Activated CD4-positive, alpha-beta T cell treated with anti-CD3 and anti-CD28 coated beads, Interleukin-2, amount 50 U/mL, for 16 hours (primary cell): ENCODE measurements around the gene SDR9C7.
"Not testable (repeated sequence)": the region's sequence is repeated elsewhere in the genome, so short reads cannot be mapped to it uniquely, and the experiment has no call there.

Experiments
- DNase-seq: peaks from one replicate; pipeline ENCODE4 v3.0.0-alpha.2; 2020

SDR9C7 gene

DNA sequence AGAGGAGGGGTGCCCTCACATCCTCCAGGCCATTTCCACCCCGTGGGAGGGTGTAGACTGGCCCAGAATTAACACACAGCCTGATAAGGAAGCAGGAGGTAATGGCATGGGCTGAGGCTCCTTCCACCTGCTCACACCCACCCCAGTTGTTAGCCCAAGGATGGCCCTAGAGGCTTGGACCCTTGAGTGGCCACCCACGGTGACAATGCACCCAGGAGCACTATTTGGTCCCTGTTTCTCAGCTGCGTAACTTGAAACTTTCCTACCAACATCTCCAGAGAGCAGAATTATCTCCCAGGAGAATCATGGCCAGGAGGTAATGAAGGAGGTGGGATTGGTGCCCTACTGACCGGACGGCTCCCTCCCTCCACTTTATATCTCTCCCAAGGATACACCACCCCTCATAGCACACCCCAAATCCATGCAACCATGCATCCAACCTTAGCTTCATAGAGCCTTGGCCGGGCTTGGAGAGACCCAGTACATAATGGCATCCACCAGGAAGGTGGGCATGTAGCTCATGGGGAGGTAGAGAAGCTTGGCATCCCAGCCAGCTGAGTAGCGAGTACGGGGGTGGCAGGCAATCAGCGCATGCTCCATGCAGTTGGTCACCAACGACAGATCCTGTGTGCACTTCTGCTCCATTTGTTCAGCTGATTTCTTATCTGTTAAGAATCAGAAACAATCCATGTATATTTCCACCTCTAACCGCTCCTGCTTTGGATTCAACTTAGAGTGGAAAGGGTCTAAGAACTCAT lies 17.6 kb upstream of the SDR9C7 start:
- DNase-seq: no peak

DNA sequence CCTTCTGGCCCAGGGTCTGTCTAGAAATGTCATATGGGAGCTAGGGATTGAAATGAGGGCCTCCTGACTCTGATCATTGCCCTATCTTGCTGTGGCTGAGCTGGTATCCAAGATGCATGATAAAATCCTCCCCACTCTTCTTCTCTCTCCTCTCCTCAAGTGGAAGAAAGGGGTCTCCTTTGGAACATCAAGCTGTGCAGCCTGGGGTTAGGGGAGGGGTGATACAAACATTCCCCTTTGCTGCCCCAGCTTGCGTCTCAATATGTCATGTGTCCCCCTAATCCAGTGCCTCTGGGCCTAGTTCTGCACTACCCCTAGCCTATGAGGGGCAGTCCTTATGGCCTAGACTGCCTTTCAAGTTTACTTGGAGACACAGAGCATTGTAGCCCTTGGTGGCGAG lies 14.7 kb upstream of the SDR9C7 start:
- DNase-seq: no peak

DNA sequence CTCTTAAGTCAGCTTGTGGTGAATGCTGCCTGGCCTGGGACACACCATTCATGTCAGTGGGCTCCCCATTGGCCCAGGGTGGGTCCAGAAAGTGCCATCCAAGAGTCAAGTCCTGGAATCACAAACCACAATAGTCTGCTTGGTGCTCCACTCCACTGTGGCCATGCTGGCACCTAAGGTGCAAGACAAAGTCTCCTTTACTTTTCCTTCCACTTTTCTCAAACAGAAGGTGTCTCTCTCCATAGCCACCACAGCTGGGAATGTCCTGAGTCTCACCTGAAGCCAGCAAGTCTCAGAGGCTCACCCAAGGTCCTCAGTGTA lies 14.2 kb upstream of the SDR9C7 start:
- no peak for DNase-seq

DNA sequence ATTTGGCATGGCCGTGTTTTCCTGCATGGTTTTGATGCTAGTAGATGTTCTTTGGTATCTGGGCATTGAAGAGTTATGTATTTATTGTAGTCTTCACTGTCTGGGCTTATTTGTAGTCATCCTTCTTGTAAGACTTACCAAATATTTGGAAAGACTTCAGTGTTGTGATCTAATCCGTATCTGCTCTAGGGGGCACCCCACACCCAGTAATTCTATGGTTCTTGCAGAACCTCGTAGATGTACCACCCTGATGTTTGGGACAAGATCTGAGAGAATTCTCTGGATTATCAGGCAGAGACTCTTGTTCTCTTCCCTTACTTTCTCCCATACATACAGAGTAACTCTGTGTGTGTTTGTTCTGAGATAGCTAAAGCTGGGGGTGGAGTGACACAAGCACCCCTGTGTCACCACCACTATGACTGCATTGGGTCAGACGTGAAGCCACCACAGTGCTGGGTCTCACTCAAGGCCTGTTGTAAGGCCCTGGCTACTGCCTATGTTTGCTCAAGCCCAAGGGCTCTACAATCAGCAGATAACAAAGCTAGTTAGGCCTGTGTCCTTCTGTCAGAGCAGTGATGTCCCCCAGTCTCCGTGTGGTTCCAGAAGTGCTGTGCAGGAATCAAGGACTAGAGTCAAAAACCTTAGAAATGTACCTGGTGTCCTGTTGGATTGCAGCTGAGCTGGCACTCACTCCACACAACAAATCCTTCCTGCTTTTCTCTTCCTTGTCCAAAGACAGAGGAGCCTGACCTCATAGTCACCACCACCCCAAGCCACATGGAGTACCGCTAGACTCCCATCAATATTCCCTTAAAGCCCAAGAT lies 13.6 kb upstream of the SDR9C7 start:
- no peak for DNase-seq

- DNase-seq: no peak
Measured at GRCh38 chr12:56943878-56944277, 9.7 kb upstream of the SDR9C7 start.

GRCh38 chr12:56943374-56943773 lies 9.2 kb upstream of the SDR9C7 start:
- DNase-seq: not testable (repeated sequence)

DNA sequence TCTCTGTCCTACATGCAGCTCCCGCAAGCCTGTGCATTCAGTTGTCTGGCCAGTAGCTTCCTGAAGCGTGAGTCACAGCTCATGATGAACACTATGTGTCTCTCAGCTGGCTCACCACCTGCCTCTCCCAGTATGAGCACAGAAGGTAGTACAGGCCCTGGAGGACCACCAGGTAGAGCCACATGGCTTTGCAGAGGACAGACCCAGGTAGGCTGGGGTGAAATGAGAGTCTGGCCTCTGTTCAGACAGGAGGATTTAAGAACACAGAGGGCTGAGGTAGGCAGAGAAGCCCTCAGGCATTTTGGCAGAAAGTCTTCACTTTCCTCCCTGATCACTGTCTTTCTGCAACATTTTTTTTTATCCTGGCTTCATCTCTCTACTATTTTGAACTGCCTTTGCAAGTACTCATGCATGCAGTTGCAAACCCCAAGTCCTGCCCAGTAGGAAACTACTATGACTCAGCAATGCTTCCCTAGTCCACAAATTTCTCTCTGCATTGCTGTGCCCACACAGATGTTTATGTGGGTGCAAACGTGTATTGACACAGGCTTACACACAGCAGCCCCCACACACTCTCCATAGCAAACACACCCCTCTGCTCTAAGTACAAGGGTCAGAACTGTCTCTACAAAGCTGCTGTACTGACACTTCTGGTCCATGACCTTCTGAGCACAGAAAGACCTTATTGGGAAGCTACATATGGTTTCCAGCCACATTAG lies 7.2 kb upstream of the SDR9C7 start:
- peak; percentile 47 for DNase-seq

- DNase-seq: not testable (repeated sequence)
Measured at GRCh38 chr12:56940942-56941298, 6.7 kb upstream of the SDR9C7 start.

DNA sequence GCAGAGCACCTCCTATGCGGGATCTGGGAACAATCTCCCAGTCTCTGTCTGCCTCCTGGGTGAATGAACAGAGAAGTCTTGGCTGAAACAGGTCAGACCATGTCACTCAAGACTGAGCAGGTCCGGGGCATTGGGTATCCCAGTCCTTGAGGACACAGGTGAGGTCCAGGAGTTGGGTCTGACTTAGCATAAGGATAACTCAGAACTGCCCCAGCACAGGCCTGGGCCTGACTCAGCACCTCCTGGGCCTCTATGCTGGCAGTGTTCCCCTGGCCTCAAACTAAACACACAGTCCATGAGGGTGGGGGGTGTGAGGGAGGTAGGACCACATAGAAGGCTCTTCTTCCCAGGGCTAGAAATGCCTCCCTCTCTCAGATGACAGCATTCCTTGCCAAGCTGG lies 1.5 kb upstream of the SDR9C7 start:
- no peak for DNase-seq

- no peak for DNase-seq
Measured at GRCh38 chr12:56935157-56935556, 949 bp upstream of the SDR9C7 start.

DNA sequence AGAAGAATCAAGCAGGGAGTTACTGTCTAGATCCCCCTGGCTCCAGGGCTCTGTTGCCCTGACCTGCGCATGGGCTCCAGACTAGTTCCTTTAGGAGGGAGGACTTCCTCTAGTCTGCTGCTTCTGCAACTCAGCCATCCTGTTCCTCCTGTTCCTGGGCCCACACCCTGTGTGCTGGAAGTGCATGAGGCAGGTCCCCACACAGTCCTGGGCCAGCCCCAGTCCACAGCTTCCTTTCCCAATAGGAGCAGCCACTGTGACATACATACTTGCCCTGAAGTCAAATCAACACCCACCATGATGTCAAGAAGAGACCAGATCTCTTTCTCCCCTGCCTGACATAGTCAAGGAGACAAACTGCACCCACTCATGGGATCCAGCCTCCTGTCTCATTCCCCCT lies 1.3 kb downstream of the SDR9C7 start:
- DNase-seq: no peak

GRCh38 chr12:56932146-56932545 lies 2.1 kb downstream of the SDR9C7 start:
- DNase-seq: no peak

GRCh38 chr12:56931474-56931978 lies 2.7 kb downstream of the SDR9C7 start:
- DNase-seq: peak; percentile 10

GRCh38 chr12:56930241-56930640 lies 4.0 kb downstream of the SDR9C7 start:
- no peak for DNase-seq

- DNase-seq: no peak
Measured at GRCh38 chr12:56929780-56930179, 4.4 kb downstream of the SDR9C7 start.

GRCh38 chr12:56928262-56928661 lies 5.9 kb downstream of the SDR9C7 start:
- DNase-seq: no peak

DNA sequence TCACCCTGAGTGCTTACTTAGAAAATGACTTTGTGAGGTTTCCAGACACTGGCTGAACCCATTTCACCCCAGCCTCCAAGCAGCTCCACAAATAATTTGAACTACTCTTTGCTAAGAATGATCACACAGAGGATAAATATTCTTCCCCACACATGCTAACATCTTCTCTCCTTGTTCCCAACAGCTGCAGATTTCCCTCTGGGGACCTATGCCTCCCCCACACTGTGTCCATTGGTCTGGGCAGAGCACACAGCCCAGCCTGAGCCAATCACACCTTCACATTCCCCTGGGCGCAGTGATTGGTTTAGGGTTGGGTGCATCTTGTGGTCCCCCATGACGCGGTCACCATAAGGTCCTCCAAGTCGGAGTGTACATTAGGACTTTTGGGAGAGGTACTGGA lies 6.9 kb downstream of the SDR9C7 start:
- DNase-seq: no peak

GRCh38 chr12:56922031-56922430 lies 12.2 kb downstream of the SDR9C7 start:
- no peak for DNase-seq

- DNase-seq: no peak
Measured at GRCh38 chr12:56921346-56921745, 12.9 kb downstream of the SDR9C7 start.

DNA sequence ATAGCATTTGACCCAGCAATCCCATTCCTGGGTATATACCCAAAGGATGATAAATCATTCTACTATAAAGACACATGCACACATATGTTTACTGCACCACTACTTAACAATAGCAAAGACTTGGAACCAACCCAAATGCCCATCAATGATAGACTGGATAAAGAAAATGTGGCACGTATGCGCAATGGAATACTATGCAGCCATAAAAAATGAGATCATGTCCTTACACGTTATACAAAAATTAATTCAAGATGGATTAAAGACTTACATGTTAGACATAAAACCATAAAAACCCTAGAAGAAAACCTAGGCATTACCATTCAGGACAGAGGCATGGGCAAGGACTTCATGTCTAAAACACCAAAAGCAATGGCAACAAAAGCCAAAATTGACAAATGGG lies 16.1 kb downstream of the SDR9C7 start:
- not testable (repeated sequence) for DNase-seq

DNA sequence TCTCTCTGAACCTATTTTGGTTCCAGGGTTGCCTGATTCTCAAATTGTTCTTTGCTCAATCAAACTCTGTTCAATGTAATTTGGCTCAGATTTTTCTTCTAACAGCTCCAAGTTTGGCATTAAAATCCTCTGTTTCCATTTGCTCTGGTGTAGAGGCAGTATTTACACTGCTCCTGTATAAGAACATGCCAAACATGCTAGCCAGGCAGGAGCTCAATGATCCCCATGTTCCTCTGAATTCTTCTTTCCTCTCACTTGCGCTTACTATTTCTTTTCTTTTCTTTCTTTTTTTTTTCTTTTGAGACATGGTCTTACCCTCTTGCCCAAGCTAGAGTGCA lies 17.2 kb downstream of the SDR9C7 start:
- no peak for DNase-seq

DNA sequence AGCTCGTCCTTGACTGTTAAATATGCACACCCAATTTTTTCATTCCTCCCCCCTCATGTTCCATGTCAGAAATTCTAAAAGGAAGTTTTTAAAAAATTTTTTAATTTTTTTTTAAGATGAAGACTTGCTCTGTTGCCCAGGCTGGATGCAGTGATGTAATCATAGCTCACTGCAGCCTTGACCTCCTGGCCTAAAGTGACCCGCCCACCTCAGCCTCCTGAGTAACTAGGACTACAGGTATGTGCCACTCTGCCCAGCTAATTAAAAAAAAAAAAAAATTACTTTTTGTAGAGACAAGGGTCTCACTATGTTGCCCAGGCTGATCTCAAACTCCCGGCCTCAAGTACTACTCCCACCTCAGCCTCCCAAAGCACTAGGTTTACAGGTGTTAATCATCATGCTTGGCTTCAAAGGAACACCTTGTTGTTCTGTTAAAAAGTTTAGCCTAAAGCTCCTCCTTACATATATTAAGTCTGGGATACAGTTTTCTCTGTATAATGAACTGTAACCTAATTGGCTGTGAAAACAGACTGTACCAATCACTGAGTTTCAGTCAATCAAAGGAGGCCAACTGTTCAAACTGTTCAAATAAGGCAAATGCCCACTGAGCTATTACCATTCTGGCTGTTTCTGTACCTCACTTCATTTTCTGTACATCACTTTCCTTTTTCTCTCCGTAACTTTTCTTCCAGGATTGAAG lies 17.8 kb downstream of the SDR9C7 start:
- DNase-seq: no peak

GRCh38 chr12:56914724-56915123 lies 19.5 kb downstream of the SDR9C7 start:
- no peak for DNase-seq
